ENCODE results near the gene DPP3.
"Not testable (repeated sequence)": the region's sequence is repeated elsewhere in the genome, so short reads cannot be mapped to it uniquely, and the experiment has no call there.

Gene DPP3

GRCh38 chr11:66480117-66480938 is at the start of gene DPP3:
Gene DPP3 (plus strand): TSS chr11:66480434. CDS start chr11:66482201, 1,767 bp downstream.
- DNase-seq (ENCODE audit: low read depth in 2 of 2), result peak; percentile 87 to 95

DNA sequence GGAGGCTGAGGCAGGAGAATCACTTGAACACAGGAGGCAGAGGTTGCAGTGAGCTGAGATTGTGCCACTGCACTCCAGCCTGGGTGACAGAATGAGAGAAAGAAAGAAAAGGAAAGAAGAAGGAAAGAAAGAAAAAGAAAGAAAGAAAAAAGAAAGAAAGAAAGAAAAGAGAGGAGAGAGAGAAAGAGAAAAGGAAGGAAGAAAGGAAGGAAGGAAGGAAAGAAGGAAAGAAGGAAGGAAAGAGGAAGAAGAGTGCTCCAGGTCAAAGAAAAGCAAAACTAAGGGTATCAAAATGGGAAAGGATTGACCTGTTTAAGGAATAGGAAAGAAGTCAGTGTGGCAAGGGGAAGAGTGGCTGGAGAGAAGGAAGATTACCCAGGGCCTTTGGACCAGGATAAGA is 48.9 kb upstream of the DPP3 start:
- not testable (repeated sequence) for DNase-seq (ENCODE audit: low read depth in 2 of 2)

- DNase-seq (ENCODE audit: low read depth in 2 of 2), result not testable (repeated sequence)
Measured at GRCh38 chr11:66431871-66432329, 48.3 kb upstream of the DPP3 start.

DNA sequence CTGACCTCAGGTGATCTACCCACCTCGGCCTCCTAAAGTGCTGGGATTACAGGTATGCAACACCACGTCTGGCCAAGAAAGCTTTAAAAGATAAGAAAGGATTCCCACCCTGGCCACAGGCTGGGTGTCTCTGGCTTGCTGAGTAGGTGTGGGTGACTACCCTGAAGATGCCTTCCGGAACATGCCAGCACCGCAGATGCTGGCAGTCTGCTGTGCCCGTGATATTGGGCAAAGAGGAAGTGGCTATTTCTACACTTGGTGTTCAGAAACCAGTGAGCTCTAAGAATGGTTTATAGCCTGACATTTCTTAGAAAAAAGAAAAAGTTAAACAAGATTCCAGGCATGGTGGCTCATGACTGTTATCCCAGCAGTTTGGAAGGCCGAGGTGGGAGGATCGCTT is 47.6 kb upstream of the DPP3 start:
- DNase-seq (ENCODE audit: low read depth in 2 of 2), result no peak

DNA sequence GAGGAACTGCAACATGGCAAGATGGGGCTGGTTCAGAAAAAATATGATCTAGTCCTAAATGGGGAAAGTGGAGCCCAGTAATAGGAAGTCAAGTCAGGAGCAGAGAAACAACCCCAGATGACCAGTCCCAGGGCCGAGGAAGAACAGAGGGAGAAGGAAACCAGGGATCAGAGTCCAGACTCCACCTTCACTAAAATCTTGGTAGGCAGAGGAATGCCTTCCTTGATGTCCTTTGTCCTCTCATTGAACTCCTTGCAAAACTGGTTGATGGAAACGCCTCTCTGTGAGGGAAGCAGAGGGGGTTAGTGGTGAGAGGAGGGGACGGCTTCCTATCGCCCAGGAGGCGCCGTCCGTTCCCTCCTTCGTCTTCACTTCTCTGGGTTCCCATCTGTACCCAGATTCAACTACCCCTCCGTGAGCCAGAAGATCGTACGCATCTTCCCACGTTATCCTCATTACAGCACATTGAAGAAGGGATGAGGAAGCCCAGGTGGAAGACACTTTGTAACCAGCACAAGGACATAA is 42.2 kb upstream of the DPP3 start:
- no peak for DNase-seq (ENCODE audit: low read depth in 2 of 2)

GRCh38 chr11:66438504-66439466 is 41.4 kb upstream of the DPP3 start, which contains the start of gene MRPL11:
Gene MRPL11 (minus strand): TSS chr11:66438848. CDS start chr11:66438754, 94 bp downstream.
- peak; percentile 70 to 88 for DNase-seq (ENCODE audit: low read depth in 2 of 2)

- DNase-seq (ENCODE audit: low read depth in 2 of 2), result not testable (repeated sequence)
Measured at GRCh38 chr11:66440101-66440939, 39.9 kb upstream of the DPP3 start.

GRCh38 chr11:66440940-66441282 is 39.3 kb upstream of the DPP3 start:
- not testable (repeated sequence) for DNase-seq (ENCODE audit: low read depth in 2 of 2)

DNA sequence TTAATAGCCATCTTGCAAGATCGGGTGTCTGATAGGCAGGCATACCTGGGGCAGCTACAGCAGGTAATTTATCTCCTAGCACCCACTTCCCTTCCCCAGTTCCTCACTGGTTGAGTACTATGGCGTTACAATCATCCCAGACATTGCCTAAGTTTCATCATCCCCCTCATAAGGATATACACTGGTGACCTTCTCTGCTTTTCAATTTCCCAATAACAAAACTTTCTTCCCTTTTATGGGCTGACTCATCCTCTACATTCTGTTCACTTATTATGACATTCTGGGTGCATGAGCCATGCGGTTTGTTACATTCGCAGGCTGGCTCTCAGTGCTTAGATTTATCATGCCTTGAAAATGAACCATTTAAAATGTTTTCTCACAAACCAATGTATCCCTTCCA is 36.6 kb upstream of the DPP3 start:
- no peak for DNase-seq (ENCODE audit: low read depth in 2 of 2)

GRCh38 chr11:66447012-66447411 is 33.2 kb upstream of the DPP3 start:
- no peak for DNase-seq (ENCODE audit: low read depth in 2 of 2)

DNA sequence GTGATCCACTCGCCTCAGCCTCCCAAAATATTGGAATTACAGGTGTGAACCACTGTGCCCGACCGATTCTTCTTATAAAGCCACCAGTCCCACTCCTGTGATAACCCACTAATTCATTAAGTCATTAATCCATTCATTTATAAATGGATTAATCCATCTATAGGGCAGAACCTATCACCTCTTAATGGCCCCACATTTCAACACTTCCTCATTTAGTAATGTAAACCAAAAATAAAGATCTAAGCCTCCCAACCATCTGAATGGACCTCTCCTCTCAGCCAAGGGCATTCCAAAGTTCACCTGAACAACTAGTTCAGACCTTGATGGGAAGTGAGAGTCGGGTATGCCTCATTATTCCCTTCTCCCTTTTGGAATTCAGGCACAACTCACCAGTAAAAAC is 31.7 kb upstream of the DPP3 start:
- DNase-seq (ENCODE audit: low read depth in 2 of 2), result no peak

- no peak for DNase-seq (ENCODE audit: low read depth in 2 of 2)
Measured at GRCh38 chr11:66450560-66450959, 29.7 kb upstream of the DPP3 start.

DNA sequence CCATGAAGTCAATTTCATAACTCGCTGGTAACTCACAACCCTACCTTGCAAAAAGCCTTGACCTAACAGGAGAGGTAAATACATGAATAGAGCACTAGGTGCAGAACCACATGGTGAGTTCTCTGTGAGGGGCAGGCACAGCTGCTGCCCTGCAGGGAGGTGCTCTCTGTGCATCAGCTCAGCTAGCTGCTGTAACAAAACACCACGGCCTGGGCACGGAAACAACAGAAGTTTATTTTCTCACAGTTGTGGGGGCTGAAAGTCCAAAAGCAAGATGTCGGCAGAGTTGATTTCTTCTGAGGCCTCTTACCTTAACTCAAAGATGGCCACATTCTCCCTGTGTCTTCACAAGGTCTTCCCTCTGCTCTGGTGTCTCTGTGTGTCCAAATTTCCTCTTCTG is 28.6 kb upstream of the DPP3 start:
- no peak for DNase-seq (ENCODE audit: low read depth in 2 of 2)

GRCh38 chr11:66454247-66454646 is 26.0 kb upstream of the DPP3 start:
- no peak for DNase-seq (ENCODE audit: low read depth in 2 of 2)

GRCh38 chr11:66454828-66455227 is 25.4 kb upstream of the DPP3 start:
- no peak for DNase-seq (ENCODE audit: low read depth in 2 of 2)

DNA sequence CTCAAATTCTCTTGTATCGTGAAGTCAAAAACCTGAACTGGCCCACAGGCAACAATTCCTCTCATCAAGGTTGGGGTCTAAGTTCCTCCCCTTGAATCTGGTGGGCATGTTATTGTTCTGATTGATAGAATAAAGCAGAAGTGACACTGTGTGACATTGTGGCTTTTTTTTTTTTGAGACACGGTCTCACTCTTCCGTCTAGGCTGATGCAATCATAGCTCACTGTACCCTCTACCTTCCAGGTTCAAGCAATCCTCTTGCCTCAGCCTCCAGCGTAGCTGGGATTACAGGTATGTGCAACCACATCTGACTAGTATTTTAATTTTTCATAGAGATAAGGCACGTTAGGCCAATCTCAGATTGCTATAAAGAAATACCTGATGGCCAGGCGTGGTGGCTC is 22.4 kb upstream of the DPP3 start:
- DNase-seq (ENCODE audit: low read depth in 2 of 2), result no peak

GRCh38 chr11:66459138-66459778 is 21.0 kb upstream of the DPP3 start:
- DNase-seq (ENCODE audit: low read depth in 2 of 2), result no peak

- no peak for DNase-seq (ENCODE audit: low read depth in 2 of 2)
Measured at GRCh38 chr11:66462010-66462409, 18.2 kb upstream of the DPP3 start.

GRCh38 chr11:66462911-66463310 is 17.3 kb upstream of the DPP3 start:
- DNase-seq (ENCODE audit: low read depth in 2 of 2), result no peak

GRCh38 chr11:66464116-66464515 is 16.1 kb upstream of the DPP3 start:
- DNase-seq (ENCODE audit: low read depth in 2 of 2), result not testable (repeated sequence)

- DNase-seq (ENCODE audit: low read depth in 2 of 2), result no peak
Measured at GRCh38 chr11:66464916-66465315, 15.3 kb upstream of the DPP3 start.
